OCI-LY1 (cell line): ENCODE data around the gene MS4A1.

Experiments
- H2AFZ ChIP-seq: fragments of 200-600 bp; sonication (generic), shearing (Covaris generic); 2 replicates; pipeline ENCODE4 v1.6.0; 2014; ENCODE audit warnings: antibody characterized with exemption, mild to moderate bottlenecking, low read length
- H3F3A ChIP-seq: fragments of 200-600 bp; sonication (generic), shearing (Covaris generic); 2 replicates; pipeline ENCODE4 v1.6.0; 2014; ENCODE audit warnings: mild to moderate bottlenecking, antibody characterized with exemption, low read length, moderate library complexity; ENCODE audit not compliant: insufficient read depth
- H3K27ac ChIP-seq: fragments of 200-600 bp; sonication (generic); 2 replicates; pipeline ENCODE4 v1.5.1; 2014; ENCODE audit warnings: low read length, mixed run types, mild to moderate bottlenecking, low read depth; ENCODE audit not compliant: poor library complexity, severe bottlenecking
- H3K27me3 ChIP-seq: fragments of 200-600 bp; sonication (generic); 2 replicates; pipeline ENCODE4 v1.6.0; 2014; ENCODE audit warnings: antibody characterized with exemption, mild to moderate bottlenecking, low read length, moderate library complexity; ENCODE audit not compliant: insufficient read depth
- H3K36me3 ChIP-seq: fragments of 200-600 bp; sonication (generic); 2 replicates; pipeline ENCODE4 v1.6.1; 2014; ENCODE audit warnings: mild to moderate bottlenecking, antibody characterized with exemption, low read length, moderate library complexity, mixed read lengths; ENCODE audit not compliant: insufficient read depth
- H3K4me1 ChIP-seq: fragments of 200-600 bp; sonication (generic); 2 replicates; pipeline ENCODE4 v1.5.1; 2014; ENCODE audit warnings: mild to moderate bottlenecking, low read length, moderate library complexity; ENCODE audit not compliant: insufficient read depth, severe bottlenecking
- H3K4me2 ChIP-seq: fragments of 200-600 bp; sonication (generic), shearing (Covaris generic); 2 replicates; pipeline ENCODE4 v1.6.1; 2014; ENCODE audit warnings: low read length
- H3K4me3 ChIP-seq: fragments of 200-600 bp; sonication (generic); 2 replicates; pipeline ENCODE4 v1.5.1; 2014; ENCODE audit warnings: low read length, low read depth, mild to moderate bottlenecking, mixed read lengths; ENCODE audit not compliant: poor library complexity, severe bottlenecking
- H3K79me2 ChIP-seq: fragments of 200-600 bp; shearing (Covaris generic); 2 replicates; pipeline ENCODE4 v1.6.1; 2016; ENCODE audit warnings: mixed run types, low read length, mixed read lengths; ENCODE audit not compliant: insufficient read depth
- H3K9ac ChIP-seq: fragments of 200-600 bp; sonication (generic), shearing (Covaris generic); 2 replicates; pipeline ENCODE4 v1.6.1; 2014; ENCODE audit warnings: mild to moderate bottlenecking, low read length, mixed read lengths
- H3K9me2 ChIP-seq: fragments of 200-600 bp; sonication (generic), shearing (Covaris generic); 2 replicates; pipeline ENCODE4 v1.6.1; 2014; ENCODE audit warnings: low read depth, mild to moderate bottlenecking, low read length, mixed read lengths
- H3K9me3 ChIP-seq: fragments of 200-600 bp; shearing (Covaris generic); 2 replicates; pipeline ENCODE4 v1.6.1; 2014; ENCODE audit warnings: low read length, mixed read lengths
- H4K20me1 ChIP-seq: fragments of 200-600 bp; sonication (generic), shearing (Covaris generic); 2 replicates; pipeline ENCODE4 v1.6.0; 2016; ENCODE audit warnings: mild to moderate bottlenecking, low read length; ENCODE audit not compliant: insufficient read depth
- EZH2 ChIP-seq: fragments of 200-600 bp; sonication (generic), shearing (Covaris generic); IDR thresholded peaks from 2 replicates; pipeline ENCODE4 v1.8.0; 2017; ENCODE audit warnings: borderline replicate concordance, mixed run types, mild to moderate bottlenecking, antibody characterized with exemption, low read length, moderate library complexity, mixed read lengths
- TF ChIP-seq, protein P1 (sequence below): fragments of 200-600 bp; sonication (generic), shearing (Covaris generic); IDR thresholded peaks from 2 replicates; pipeline ENCODE4 v1.5.1; 2017; ENCODE audit warnings: mild to moderate bottlenecking, antibody characterized with exemption, low read length, moderate library complexity, mixed read lengths

MS4A1 gene

DNA sequence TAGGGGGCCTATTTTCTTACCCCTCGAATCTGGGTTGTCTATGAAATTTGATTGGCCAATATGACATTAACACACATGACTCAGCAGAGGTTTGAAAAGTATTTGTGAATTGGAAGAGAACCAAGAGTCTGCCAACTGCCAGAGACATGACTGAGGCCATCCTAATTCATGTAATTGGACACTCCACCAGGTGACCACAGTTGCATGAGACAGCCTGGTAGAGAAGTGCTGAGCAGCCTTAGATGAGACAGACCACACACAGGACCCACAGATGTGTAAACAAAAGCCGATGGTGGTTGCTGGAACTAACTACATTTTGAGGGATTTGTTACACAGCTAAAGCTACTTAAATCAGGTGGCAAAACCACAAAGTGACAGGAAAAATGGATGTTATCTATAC is 27.1 kb upstream of the MS4A1 start:
- no peaks in the 10 kb centered on the region for H3K27me3 ChIP-seq
- no peaks in the 10 kb centered on the region for H3F3A ChIP-seq
- no peak overlapping the region for H3K4me3 ChIP-seq
- no peaks in the 10 kb centered on the region for H3K79me2 ChIP-seq
- H3K9ac ChIP-seq, result no peak overlapping the region
- H3K27ac ChIP-seq, result no peak overlapping the region
- no peaks in the 10 kb centered on the region for H3K36me3 ChIP-seq
- no peaks in the 10 kb centered on the region for H3K9me2 ChIP-seq
- TF ChIP-seq, protein P1, sequence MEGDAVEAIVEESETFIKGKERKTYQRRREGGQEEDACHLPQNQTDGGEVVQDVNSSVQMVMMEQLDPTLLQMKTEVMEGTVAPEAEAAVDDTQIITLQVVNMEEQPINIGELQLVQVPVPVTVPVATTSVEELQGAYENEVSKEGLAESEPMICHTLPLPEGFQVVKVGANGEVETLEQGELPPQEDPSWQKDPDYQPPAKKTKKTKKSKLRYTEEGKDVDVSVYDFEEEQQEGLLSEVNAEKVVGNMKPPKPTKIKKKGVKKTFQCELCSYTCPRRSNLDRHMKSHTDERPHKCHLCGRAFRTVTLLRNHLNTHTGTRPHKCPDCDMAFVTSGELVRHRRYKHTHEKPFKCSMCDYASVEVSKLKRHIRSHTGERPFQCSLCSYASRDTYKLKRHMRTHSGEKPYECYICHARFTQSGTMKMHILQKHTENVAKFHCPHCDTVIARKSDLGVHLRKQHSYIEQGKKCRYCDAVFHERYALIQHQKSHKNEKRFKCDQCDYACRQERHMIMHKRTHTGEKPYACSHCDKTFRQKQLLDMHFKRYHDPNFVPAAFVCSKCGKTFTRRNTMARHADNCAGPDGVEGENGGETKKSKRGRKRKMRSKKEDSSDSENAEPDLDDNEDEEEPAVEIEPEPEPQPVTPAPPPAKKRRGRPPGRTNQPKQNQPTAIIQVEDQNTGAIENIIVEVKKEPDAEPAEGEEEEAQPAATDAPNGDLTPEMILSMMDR, result no peak
- TF ChIP-seq EZH2, result no peak
- H4K20me1 ChIP-seq, result no peaks in the 10 kb centered on the region
- no peaks in the 10 kb centered on the region for H3K9me3 ChIP-seq
- no peaks in the 10 kb centered on the region for H3K4me1 ChIP-seq
- no peak overlapping the region for H2AFZ ChIP-seq
- H3K4me2 ChIP-seq, result no peak overlapping the region

DNA sequence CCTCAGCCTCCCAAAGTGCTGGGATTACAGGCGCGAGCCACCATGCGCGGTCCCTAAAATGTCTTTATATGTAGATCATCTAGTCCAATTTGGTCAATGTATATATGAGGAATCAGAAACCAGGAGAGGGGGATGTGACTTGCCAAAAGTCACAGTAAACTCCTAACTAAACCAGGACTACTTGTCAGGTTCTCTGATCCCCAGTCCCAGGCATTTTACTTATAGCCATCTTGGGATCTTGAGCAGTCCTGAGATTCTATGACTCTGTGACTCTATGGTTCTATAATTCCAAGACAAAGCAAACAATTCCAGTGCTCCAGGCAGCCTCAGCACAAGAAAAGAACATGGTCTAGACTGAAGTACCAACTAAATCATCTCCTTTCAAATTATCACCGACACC is 26.4 kb upstream of the MS4A1 start, which contains the start of gene MS4A5:
TSS of gene MS4A5 (plus strand) at position 301 of the 400 bp plus-strand sequence. CDS start 103 bp downstream, outside the sequence.
- no peaks in the 10 kb centered on the region for H3K9me2 ChIP-seq
- no peak within 1 kb of the TSS for H3K9ac ChIP-seq
- H3K36me3 ChIP-seq, result no peaks in the 10 kb centered on the region
- TF ChIP-seq EZH2, result no peak
- TF ChIP-seq, protein P1, result no peak
- H4K20me1 ChIP-seq, result no peaks in the 10 kb centered on the region
- H3K79me2 ChIP-seq, result no peaks in the 10 kb centered on the region
- no peaks in the 10 kb centered on the region for H3K27me3 ChIP-seq
- no peak within 1 kb of the TSS for H3K4me3 ChIP-seq
- H3K4me1 ChIP-seq, result no peaks in the 10 kb centered on the region
- no peaks in the 10 kb centered on the region for H3K9me3 ChIP-seq
- no peak within 1 kb of the TSS for H3K4me2 ChIP-seq
- no peaks in the 10 kb centered on the region for H3F3A ChIP-seq
- no peak within 1 kb of the TSS for H3K27ac ChIP-seq
- H2AFZ ChIP-seq, result no peak within 1 kb of the TSS

DNA sequence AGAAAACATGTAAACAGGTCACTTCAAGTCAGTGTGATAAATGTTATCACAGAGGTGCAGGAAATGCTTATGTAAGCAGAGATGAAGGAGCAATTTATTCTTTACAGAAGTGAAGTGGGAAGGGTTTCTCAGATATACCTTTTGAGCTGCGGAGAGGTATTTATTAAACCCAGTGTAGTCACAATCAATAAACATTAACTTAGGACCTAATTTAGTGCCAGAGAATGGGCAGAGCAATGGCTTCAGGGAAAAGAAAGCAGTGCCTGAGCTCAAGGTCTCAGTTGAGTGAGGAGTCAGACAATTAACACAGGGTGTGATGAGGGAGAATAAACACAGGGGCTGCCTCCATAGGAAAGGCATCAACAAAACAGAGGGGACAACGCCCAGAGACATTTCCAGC is 24.4 kb upstream of the MS4A1 start:
- no peaks in the 10 kb centered on the region for H3K9me3 ChIP-seq
- no peaks in the 10 kb centered on the region for H3F3A ChIP-seq
- H4K20me1 ChIP-seq, result no peaks in the 10 kb centered on the region
- no peaks in the 10 kb centered on the region for H3K27me3 ChIP-seq
- TF ChIP-seq, protein P1, result no peak
- TF ChIP-seq EZH2, result no peak
- no peaks in the 10 kb centered on the region for H3K4me1 ChIP-seq
- no peaks in the 10 kb centered on the region for H3K36me3 ChIP-seq
- no peak overlapping the region for H3K4me2 ChIP-seq
- H3K79me2 ChIP-seq, result no peaks in the 10 kb centered on the region
- no peak overlapping the region for H3K27ac ChIP-seq
- H2AFZ ChIP-seq, result no peak overlapping the region
- no peaks in the 10 kb centered on the region for H3K9me2 ChIP-seq
- H3K9ac ChIP-seq, result no peak overlapping the region
- no peak overlapping the region for H3K4me3 ChIP-seq
